NB4 (cell line): ENCODE measurements around the gene PPP3R1.

Source experiments
- DNase-seq: peaks from one replicate; pipeline ENCODE4 v3.0.0; 2010; ENCODE audit warnings: low read depth
- H3K4me3 ChIP-seq: one replicate; pipeline ENCODE4 v1.5.1; 2011; ENCODE audit warnings: mild to moderate bottlenecking, low read depth, low read length, moderate library complexity
- MYC ChIP-seq: IDR thresholded peaks from 2 replicates; pipeline ENCODE4 v1.6.1; 2011; ENCODE audit warnings: low read depth, low read length
- POLR2A ChIP-seq: IDR thresholded peaks from 2 replicates; pipeline ENCODE4 v1.6.1; 2011; ENCODE audit warnings: mild to moderate bottlenecking; ENCODE audit not compliant: insufficient read length; ENCODE audit errors: extremely low read depth
- TF ChIP-seq, protein P1 (sequence below): IDR thresholded peaks from 2 replicates; pipeline ENCODE4 v1.6.1; 2011; ENCODE audit warnings: low read depth, low read length
- TF ChIP-seq, protein P2 (sequence below): IDR thresholded peaks from one replicate; pipeline ENCODE4 v1.5.1; 2012; ENCODE audit warnings: low read depth, low read length

PPP3R1 gene

GRCh38 chr2:68293024-68293423 is 40.7 kb upstream of the PPP3R1 start:
- DNase-seq, result no peak
- H3K4me3 ChIP-seq, result no peak overlapping the region
- TF ChIP-seq POLR2A, result no peak
- TF ChIP-seq, protein P1, sequence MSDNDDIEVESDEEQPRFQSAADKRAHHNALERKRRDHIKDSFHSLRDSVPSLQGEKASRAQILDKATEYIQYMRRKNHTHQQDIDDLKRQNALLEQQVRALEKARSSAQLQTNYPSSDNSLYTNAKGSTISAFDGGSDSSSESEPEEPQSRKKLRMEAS, result no peak
- TF ChIP-seq MYC, result no peak
- TF ChIP-seq, protein P2, sequence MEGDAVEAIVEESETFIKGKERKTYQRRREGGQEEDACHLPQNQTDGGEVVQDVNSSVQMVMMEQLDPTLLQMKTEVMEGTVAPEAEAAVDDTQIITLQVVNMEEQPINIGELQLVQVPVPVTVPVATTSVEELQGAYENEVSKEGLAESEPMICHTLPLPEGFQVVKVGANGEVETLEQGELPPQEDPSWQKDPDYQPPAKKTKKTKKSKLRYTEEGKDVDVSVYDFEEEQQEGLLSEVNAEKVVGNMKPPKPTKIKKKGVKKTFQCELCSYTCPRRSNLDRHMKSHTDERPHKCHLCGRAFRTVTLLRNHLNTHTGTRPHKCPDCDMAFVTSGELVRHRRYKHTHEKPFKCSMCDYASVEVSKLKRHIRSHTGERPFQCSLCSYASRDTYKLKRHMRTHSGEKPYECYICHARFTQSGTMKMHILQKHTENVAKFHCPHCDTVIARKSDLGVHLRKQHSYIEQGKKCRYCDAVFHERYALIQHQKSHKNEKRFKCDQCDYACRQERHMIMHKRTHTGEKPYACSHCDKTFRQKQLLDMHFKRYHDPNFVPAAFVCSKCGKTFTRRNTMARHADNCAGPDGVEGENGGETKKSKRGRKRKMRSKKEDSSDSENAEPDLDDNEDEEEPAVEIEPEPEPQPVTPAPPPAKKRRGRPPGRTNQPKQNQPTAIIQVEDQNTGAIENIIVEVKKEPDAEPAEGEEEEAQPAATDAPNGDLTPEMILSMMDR, result no peak

DNA sequence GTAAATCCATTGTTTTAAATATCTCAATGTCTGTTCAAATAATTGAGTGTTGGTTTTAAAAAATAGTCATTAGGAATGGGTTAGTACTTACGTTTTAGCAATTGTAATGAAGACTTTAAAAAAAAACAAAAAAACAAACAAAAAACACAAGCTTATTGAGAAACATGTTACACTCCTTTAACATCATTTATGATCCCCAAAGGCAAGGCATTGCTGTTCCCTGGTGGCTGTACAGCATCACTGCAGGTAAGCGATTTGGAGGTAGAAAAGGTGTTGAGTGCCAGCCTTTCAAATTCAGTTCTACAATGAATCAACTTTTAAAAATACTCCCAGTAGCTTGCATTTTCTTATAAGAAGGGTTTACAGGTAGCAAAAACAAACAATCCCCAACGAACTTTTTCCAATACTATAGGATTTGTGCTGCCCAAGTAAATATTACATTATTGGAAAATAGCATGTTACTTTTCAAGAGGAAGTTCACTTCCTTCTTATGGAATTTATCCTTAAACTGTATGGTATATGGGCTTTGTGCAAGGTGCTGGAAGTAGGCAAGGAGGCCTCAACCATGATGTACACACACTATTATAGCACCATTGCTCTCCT is 39.9 kb upstream of the PPP3R1 start:
- no peak overlapping the region for H3K4me3 ChIP-seq
- DNase-seq, result peak; percentile 44
- no peak for TF ChIP-seq MYC
- TF ChIP-seq, protein P2, result peak; percentile 79

DNA sequence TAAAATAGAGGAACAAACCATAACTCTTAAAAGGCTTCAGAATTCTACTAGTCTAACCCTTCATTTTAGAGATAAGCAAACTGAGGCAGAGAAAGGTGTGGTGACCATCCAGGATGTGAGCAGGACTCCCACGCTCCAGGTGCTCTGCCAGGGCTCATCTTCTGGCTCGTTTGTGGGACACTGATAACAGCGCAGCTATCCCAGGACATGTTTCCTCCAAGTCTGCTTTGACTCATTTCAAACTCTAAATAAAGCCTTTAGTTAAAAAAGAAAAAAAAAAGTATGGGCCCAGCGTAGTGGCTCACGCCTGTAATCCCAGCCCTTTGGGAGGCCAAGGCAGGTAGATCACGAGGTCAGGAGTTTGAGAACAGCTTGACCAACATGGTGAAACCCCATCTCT is 39.0 kb upstream of the PPP3R1 start:
- TF ChIP-seq, protein P1, result no peak
- TF ChIP-seq MYC, result no peak
- TF ChIP-seq, protein P2, result no peak
- TF ChIP-seq POLR2A, result no peak
- no peak overlapping the region for H3K4me3 ChIP-seq
- DNase-seq, result no peak

GRCh38 chr2:68290901-68291300 is 38.6 kb upstream of the PPP3R1 start:
- TF ChIP-seq, protein P2, result no peak
- no peak for TF ChIP-seq MYC
- TF ChIP-seq, protein P1, result no peak
- TF ChIP-seq POLR2A, result no peak
- no peak overlapping the region for H3K4me3 ChIP-seq
- no peak for DNase-seq

DNA sequence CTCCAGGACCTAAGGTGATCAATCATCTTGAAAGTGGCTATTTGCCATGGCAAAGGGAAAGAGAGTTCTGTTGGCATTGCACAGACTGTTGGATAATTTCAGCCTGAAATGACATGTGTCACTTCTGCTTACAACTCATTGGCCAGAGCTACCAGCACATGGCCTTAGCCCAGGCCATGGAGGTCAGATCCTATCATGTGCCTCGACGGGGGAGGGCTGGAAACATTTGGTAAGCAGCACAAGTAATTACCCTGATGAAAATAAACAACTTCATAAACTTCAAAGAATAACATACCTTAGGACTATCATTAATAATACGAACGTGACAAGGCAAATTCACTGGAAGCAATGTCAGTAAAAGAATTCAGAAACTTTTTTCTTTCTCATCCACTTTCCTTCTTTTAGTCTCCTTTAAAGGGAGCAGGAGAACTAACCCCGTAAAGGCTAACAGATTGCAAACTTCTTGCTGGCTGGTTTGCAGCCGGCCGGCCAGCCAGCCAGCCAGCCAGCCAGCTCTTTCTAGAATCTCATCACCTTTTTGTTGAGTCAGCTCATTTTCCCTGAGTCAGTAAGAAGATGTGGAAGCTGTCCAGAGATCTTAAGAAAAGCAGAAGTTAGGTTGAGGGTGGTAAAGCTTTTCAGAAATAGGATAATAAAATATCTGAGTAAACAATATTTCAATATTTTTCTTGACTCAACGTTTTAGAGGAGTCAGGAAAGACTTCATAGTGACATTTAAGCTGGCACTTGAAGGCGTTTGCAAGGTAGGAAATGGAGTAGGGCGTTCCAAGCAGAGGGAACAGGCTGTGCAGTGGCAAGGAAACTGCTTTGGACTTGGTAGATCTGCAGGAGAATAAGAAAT is 35.5 kb upstream of the PPP3R1 start:
- DNase-seq, result peak; percentile 79
- TF ChIP-seq, protein P1, result peak; percentile 71
- TF ChIP-seq POLR2A (no peak), MYC (no peak)
- TF ChIP-seq, protein P2, result no peak
- H3K4me3 ChIP-seq, result no peak overlapping the region
